Effector CD4-positive, alpha-beta T cell (primary cell): ENCODE results near the gene ZNF609.

ENCODE experiments used
- DNase-seq: peaks from one replicate; pipeline ENCODE4 v3.0.0-alpha.2; 2020

The ZNF609 gene

GRCh38 chr15:64502551-64502950 is 42.2 kb downstream of the ZNF609 start:
- no peak for DNase-seq

DNA sequence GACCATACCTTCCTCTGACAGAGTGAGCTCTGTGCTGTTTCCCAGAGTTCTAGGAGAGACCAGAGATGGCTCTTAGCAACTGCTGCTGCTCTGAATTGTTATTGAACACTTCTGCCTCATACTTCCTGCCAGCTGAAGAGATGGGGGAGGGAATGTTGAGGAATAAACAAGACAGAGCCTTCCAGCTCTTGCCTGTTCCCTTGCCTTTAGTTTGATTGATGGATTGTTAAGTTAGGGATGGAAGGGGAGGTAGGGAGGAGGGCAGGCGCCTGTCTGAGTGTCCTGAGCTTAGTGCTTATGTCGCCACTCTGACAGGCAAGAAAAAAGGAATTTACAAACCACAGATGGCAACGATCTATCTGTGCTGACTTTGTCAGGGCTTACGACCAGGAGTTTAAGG is 42.8 kb downstream of the ZNF609 start:
- DNase-seq: no peak

DNA sequence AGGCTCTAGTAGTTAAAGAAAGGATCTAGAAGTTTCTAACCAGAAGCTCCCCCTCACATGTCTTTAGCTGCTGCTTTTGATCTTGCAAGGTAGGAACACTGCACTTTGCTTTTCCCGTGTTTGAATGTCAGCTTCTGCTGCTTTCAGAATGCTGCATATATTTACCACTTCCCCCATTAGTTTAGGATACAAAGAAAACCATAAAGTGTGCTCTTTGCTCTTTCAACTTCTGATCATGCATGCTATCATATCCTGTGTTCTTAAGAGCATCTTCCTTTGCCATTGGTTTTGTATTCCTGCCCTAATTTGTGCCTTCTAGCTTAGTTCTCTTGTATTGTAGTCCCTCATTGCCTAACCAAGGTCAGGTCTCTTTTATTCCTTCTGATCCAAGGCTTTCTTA is 43.3 kb downstream of the ZNF609 start:
- DNase-seq: no peak

DNA sequence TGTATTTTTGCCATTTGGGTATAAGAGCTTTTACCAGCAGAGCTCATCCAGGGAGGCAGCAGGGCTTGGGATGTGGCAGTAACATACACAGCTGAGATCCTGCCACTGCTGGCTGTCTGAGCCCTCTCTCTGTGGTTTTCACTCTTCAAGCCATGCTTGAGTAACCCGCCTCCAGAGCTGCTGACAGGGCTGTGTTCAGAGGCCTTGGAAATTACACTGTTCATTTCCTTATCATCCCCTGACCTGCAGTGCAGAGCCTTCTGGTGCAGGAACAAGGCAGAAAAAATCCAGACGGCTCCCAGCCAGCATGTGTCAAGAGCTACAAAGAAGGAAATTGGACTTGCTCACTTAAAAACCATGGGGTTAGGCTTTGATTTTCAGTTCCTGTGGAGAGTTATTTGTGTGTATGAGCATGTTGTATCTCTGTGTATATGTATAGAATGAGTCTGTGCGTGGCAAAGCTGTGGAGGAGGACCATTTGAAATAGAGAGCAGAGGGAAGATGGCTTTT is 47.0 kb downstream of the ZNF609 start:
- DNase-seq: no peak

DNA sequence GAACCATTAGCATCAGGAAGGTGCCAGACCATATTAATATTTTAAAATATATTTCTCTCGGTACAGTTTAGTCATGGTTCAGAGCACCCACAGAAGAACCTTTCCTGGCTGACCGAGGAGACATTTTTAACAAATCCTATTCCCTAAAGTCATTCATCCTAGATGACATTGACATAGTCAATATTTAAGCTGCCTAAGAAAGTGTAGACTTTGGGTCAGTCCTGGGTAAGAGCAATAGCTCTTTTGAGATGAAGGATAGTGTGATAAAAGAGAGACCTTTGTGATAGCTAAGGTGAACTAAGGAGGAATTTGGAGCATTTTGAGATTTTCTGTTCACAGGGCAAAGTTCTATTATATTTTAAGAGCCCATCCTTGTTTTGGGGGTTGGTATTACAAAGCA is 47.5 kb downstream of the ZNF609 start:
- DNase-seq: no peak

DNA sequence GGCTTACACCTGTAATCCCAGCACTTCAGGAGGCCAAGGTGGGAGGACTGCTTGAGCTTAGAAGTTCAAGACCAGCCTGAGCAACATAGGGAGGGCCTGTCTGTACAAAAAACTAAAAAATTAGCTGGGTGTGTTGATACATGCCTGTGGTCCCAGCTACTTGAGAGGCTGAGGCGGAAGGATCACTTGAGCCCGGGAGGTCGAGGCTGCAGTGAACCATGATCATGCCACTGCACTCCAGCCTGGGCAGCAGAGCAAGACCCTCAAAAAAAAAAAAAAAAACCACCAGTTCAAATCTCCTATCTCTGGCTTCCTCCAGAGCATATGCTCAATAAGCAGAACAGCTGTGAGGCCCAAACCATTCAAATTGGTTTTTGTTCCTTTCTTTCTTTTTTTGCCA is 53.4 kb downstream of the ZNF609 start:
- DNase-seq: no peak

- DNase-seq: no peak
These were observed 54.8 kb downstream of the ZNF609 start for GRCh38 chr15:64515196-64515595.

DNA sequence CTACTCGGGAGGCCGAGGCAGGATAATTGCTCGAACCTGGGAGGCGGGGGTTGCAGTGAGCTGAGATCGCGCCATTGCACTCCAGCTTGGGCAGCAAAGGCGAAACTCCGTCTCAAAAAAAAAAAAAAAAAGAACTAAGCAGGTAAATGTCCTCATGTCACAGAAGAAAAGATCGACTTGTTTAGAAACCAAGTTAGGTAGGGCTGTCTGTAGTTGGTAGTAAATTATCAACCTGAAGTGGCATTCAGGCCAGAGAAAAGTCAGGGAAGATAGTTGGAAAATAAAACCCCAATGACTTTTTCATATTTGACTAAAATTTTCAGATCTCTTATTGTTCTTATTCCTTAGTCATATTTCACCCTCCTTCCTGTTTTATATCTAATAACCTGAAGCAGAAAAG is 55.4 kb downstream of the ZNF609 start:
- no peak for DNase-seq

DNA sequence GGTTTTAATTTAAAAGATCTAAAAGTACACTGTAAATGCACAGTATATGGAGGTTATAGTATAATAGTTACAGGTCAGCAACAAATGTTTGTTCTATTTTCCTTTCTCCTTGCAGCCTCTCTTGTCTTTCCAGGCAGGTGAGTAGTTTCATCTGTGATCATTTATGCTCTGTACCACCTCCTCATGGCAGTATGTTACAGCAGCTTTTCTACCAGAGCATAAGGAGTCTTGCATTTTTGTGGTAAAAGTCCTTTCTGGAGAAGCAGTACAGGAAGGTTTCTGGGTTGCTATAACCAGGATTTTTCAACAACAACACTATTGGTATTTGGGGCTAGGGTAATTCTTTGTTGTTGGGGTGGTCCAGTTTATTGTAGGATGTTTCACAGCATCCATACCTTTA is 59.5 kb downstream of the ZNF609 start:
- no peak for DNase-seq

- DNase-seq: no peak
These were observed 60.8 kb downstream of the ZNF609 start for GRCh38 chr15:64521201-64521600.

DNA sequence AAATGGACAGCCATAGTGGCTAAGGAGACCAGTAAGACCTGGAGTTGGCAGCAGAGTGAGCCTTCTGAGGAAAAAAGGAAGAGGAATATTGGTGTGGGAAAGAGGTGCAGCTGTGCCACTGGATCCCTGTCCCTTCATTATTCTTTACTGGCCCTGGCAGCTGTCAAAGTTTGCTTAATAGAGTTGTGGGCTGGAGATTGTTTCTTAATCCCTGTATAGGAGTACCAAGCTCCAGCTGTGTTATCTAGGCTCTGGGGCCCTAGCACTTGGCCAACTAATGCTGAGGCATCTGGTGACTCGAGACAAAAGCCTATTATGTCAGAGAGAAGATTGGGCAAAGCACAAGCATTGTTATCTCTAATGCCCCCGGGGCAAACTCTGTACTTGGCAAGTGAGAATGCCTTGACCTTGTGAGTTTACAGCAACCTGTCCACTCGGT is 61.4 kb downstream of the ZNF609 start:
- no peak for DNase-seq

GRCh38 chr15:64522226-64522823 is 61.9 kb downstream of the ZNF609 start:
- DNase-seq: no peak

DNA sequence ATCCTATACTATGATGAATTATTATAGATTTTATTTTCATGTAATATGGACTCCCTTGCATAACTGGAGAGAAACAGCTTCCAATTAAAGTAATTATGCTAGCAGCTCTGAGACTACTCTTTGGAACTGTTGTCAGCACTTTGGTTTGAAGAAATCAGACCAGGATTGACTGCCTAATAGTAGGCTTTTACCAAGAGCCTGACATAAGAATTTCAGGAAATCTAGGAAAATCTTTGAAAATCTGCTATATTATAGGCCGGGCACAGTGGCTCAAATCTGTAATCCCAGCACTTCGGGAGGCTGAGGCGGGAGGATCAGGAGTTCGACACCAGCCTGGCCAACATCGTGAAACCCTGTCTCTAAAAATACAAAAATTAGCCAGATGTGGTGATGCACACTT is 62.9 kb downstream of the ZNF609 start:
- no peak for DNase-seq

- no peak for DNase-seq
These were observed 64.4 kb downstream of the ZNF609 start for GRCh38 chr15:64524778-64525177.

- DNase-seq: no peak
These were observed 65.6 kb downstream of the ZNF609 start for GRCh38 chr15:64525828-64526530.

DNA sequence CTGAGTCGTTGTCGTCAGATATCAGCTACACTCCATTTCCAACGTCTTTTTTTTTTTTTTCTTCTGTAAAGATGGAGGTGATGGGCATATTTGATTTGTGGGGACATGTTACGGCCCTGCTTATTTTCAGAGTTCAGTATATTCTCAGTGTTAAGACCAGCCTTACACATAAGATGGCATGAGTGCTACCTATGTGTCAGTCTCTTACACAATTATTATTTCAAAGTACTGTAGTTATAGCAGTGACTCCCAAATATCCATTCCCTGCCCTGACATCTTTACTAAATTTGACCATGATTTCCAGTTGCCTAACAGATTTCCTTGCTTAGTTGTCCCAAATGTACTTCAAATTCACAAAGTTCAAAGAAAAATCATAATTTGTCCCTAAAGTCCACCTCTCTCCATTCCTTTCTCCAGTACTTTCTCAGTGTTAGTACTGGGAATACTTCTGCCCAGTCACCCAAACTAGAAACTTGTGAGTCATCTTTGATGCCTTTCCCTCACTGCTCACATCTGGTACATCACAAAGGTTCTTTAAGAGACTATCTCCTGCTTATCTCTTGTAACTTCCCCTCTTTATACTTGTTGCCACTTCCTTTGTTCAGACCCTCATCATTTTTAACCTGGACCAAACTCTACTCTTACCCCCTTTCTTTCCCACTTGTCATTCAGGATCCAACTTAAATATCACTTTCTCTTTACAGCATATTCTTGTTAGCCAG is 67.0 kb downstream of the ZNF609 start:
- DNase-seq: no peak

- DNase-seq: no peak
These were observed 68.5 kb downstream of the ZNF609 start for GRCh38 chr15:64528871-64529270.

DNA sequence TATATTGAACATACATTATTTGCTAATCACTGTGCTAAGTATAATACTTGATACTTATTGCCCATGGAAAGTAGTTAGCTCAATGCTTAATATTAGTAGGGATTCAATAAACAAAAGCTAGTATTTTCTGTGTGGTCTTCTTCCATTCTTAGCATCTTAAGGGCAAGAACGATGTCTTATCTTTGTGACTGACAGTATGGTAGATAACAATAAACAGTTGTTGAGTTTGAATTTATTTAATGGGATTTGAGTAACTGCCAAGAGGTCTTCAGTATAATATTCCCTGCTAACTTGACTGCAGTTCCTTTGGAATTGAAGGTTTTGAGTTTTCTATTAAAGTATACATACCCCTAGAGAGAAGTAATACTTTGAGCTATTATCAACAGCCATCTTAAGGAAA is 70.1 kb downstream of the ZNF609 start:
- DNase-seq: no peak

- no peak for DNase-seq
These were observed 70.5 kb downstream of the ZNF609 start for GRCh38 chr15:64530918-64531317.

GRCh38 chr15:64532521-64533315 is 72.3 kb downstream of the ZNF609 start:
- no peak for DNase-seq

DNA sequence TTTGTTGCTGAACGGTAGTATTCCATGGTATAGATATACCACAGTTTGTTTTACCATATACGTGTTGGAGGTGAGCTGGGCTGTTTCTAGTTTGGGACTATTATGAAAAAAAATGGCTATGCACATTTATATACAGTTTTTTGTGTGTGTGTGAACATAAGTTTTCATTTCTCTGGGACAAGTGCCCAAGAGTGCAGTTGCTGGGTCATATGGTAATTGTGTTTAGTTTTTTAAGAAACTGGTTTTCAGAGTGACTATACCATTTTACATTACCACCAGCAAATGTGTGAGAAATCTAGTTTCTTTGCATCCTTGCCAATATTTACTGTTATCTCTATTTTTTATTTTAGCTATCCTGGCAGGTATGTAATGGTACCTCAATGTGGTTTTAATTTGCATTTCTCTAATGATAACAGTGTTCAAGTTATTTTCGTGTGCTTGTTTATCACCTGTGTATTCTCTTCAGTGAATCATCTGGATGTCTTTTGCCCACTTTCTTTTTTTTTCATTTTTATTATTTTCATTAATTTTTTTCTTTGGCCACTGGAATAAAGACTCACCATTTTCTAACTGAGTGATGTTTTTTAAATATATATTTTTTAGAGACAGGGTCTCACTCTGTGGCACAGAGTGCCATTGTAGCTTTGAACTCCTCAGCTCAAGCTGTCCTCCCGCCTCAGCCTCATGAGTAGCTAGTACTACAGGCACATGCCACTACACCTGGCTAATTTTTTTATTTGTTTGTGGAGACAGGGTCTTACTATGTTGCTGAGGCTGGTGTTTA is 75.3 kb downstream of the ZNF609 start:
- no peak for DNase-seq

DNA sequence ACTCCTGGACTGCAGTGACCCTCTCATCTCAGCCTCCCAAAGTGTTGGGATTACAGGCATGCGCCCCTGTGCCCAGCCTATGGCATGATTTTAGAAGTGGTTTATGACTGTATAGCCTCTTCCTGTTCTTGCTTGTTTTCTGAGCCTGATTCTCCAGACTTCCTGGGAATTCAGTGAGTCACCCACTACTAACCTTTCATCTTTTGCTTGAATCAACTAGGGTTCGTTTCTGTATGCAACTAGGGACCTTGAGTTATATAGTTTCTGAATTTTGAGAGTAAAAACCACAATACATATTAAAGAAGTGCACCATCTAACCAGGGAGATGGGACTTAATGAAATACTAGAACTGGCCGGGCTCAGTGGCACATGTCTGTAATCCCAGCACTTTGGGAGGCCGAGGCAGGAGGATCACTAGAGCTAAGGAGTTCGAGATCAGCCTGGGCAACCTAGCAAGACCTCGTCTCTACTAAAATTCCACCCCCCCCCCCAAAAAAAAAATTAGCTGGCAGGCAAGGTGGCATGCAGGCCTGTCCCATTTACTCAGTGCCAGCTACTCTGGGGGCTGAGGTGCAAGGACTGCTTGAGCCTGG is 76.0 kb downstream of the ZNF609 start:
- no peak for DNase-seq
